A673 (cell line): ENCODE data around the gene MAP3K6. TPM values are rescaled to one million over a fixed set of nuclear protein-coding genes. Genes with fewer than 3 reads are reported as not detected.
A peak's percentile ranks its signal among the peaks of the same experiment; 100 is the strongest.

Source experiments
- BruUV-seq: library from RNA; stranded (reverse); fragments of 400-500 nt; replicated peaks from 2 replicates; lab custom pipeline; 2021; lab: Mats Ljungman, UMichigan
- CTCF ChIA-PET: fragments of 300-600 bp; sonication (Branson Sonifier 250); formaldehyde crosslinking; loops from one replicate; lab custom pipeline; 2022; ENCODE audit warnings: antibody characterized with exemption; lab: Charles Lee
- POLR2A ChIA-PET: fragments of 300-600 bp; sonication (Branson Sonifier 250); formaldehyde crosslinking; loops from one replicate; lab custom pipeline; 2022; ENCODE audit warnings: antibody characterized with exemption; ENCODE audit not compliant: low non-redundant PET; lab: Charles Lee
- DNase-seq: peaks from one replicate; pipeline ENCODE4 v3.0.0-alpha.2; 2015; ENCODE audit warnings: low spot score
- H3K27ac ChIP-seq: fragments of 200-600 bp; sonication (generic); 2 replicates; pipeline ENCODE4 v1.5.1; 2016; ENCODE audit warnings: mixed run types, low read depth, mild to moderate bottlenecking, mixed read lengths, antibody characterized with exemption, low read length; ENCODE audit not compliant: poor library complexity, severe bottlenecking
- H3K27me3 ChIP-seq: fragments of 200-600 bp; sonication (generic); replicated peaks from 2 replicates; pipeline ENCODE4 v1.6.1; 2017; ENCODE audit warnings: mixed run types, low read depth, mild to moderate bottlenecking, mixed read lengths, antibody characterized with exemption, low read length; ENCODE audit not compliant: insufficient read depth, poor library complexity
- H3K36me3 ChIP-seq: fragments of 200-600 bp; sonication (generic); 2 replicates; pipeline ENCODE4 v1.6.1; 2016; ENCODE audit warnings: mixed run types, mild to moderate bottlenecking, mixed read lengths, antibody characterized with exemption, low read length; ENCODE audit not compliant: insufficient read depth, poor library complexity, severe bottlenecking
- H3K4me1 ChIP-seq: fragments of 200-600 bp; sonication (generic); 2 replicates; pipeline ENCODE4 v1.6.1; 2017; ENCODE audit warnings: mixed run types, mild to moderate bottlenecking, mixed read lengths, antibody characterized with exemption, low read length; ENCODE audit not compliant: insufficient read depth, poor library complexity, severe bottlenecking
- H3K4me3 ChIP-seq: fragments of 200-600 bp; sonication (generic); 2 replicates; pipeline ENCODE4 v1.5.1; 2016; ENCODE audit warnings: low read depth, mixed run types, mild to moderate bottlenecking, mixed read lengths, low read length; ENCODE audit not compliant: poor library complexity, severe bottlenecking
- H3K9me3 ChIP-seq: fragments of 200-600 bp; sonication (generic); 2 replicates; pipeline ENCODE4 v1.6.1; 2016; ENCODE audit warnings: mixed run types, low read depth, mild to moderate bottlenecking, mixed read lengths, antibody characterized with exemption, low read length; ENCODE audit not compliant: poor library complexity, severe bottlenecking
- CTCF ChIP-seq: fragments of 300-800, 200-600 bp; sonication (generic); conservative IDR thresholded peaks from 2 replicates; pipeline ENCODE4 v1.5.1; 2017; ENCODE audit warnings: low read depth, mild to moderate bottlenecking, antibody characterized with exemption, low read length, moderate library complexity, mixed read lengths
- EZH2 ChIP-seq: fragments of 200-600 bp; sonication (generic); IDR thresholded peaks from 2 replicates; pipeline ENCODE4 v1.6.1; 2017; ENCODE audit warnings: borderline replicate concordance, low read depth, mild to moderate bottlenecking, mixed read lengths, antibody characterized with exemption, low read length; ENCODE audit not compliant: poor library complexity, severe bottlenecking
- intact Hi-C: fragments of 100-400 bp; cut with micrococcal nuclease; formaldehyde crosslinking; loops from one replicate; pipeline ENCODE4 v1.10.0; 2022; ENCODE audit not compliant: unreplicated experiment
- total RNA-seq: library from RNA; stranded (reverse); gene quantifications from 2 replicates; pipeline ENCODE4 v1.2.3, GENCODE V29; 2021

Gene MAP3K6
- total RNA-seq, 1 experiment from 2014 or later = 2.4 TPM

GRCh38 chr1:27321813-27322568, 44.8 kb downstream of the MAP3K6 start, which contains the start of gene TMEM222:
Gene TMEM222 (plus strand): TSS chr1:27322163. CDS start chr1:27322198, 35 bp downstream.
- ChIA-PET POLR2A (no interaction called here), CTCF (interaction anchor here (0.6 to 0.7 kb wide), 2 partner anchors 36 to 74 kb away, joined by 7 to 9 read pairs; no protein-coding TSS in a partner anchor)
- H3K27me3 ChIP-seq = no peaks in the 10 kb centered on the region
- peak within 1 kb of the TSS; percentile 97 for H3K4me3 ChIP-seq
- H3K9me3 ChIP-seq = no peaks in the 10 kb centered on the region
- DNase-seq = peak; percentile 99
- peaks cover 5% of the 10 kb centered on the region for H3K36me3 ChIP-seq
- H3K27ac ChIP-seq = peak within 1 kb of the TSS; percentile 95
- no peak for TF ChIP-seq EZH2
- TF ChIP-seq CTCF = no peak
- intact Hi-C loops = no loop called here
- peaks cover 19% of the 10 kb centered on the region for H3K4me1 ChIP-seq
- BruUV-seq = no TSS peak

- ChIA-PET CTCF (interaction anchor here (1.5 kb wide), 1 partner anchor 18 kb away, joined by 4 read pairs; no protein-coding TSS in a partner anchor), POLR2A (no interaction called here)
- Histone ChIP-seq H3K36me3 (no peaks in the 10 kb centered on the region), H3K4me3 (no peak overlapping the region), H3K27me3 (no peaks in the 10 kb centered on the region), H3K27ac (no peak overlapping the region), H3K4me1 (peaks cover 16% of the 10 kb centered on the region), H3K9me3 (no peaks in the 10 kb centered on the region)
- peak; percentile 42 for DNase-seq
- no TSS peak for BruUV-seq
- intact Hi-C loops = no loop called here
- TF ChIP-seq CTCF (no peak), EZH2 (no peak)
These were observed 48.2 kb downstream of the MAP3K6 start for GRCh38 chr1:27318596-27318995.

GRCh38 chr1:27318136-27318535, 48.6 kb downstream of the MAP3K6 start:
- no TSS peak for BruUV-seq
- ChIA-PET POLR2A (no interaction called here), CTCF (interaction anchor here (1.5 kb wide), 1 partner anchor 18 kb away, joined by 4 read pairs; no protein-coding TSS in a partner anchor)
- H3K27me3 ChIP-seq = no peaks in the 10 kb centered on the region
- no peaks in the 10 kb centered on the region for H3K9me3 ChIP-seq
- intact Hi-C loops = no loop called here
- H3K4me1 ChIP-seq = peaks cover 12% of the 10 kb centered on the region
- no peak overlapping the region for H3K4me3 ChIP-seq
- no peak for TF ChIP-seq CTCF
- TF ChIP-seq EZH2 = no peak
- no peak overlapping the region for H3K27ac ChIP-seq
- no peaks in the 10 kb centered on the region for H3K36me3 ChIP-seq
- peak; percentile 48 for DNase-seq
